ENCODE data around the gene NCKAP5L. TPM values are rescaled to one million over a fixed set of nuclear protein-coding genes. Genes with fewer than 3 reads are reported as not detected.
"Not testable (repeated sequence)": the region's sequence is repeated elsewhere in the genome, so short reads cannot be mapped to it uniquely, and the experiment has no call there.

NCKAP5L gene
- total and polyA plus RNA-seq, 3 experiments from 2014 or later = 4.3 to 5.5 (median 4.8) TPM

- H3K4me3 Mint-ChIP-seq = no peak overlapping the region
- no peak overlapping the region for H3K27ac ChIP-seq (ENCODE audit: low read depth, low read length)
- no peaks in the 10 kb centered on the region for H3K36me3 ChIP-seq (ENCODE audit: insufficient read depth, low read length)
- no peak overlapping the region for H3K4me3 ChIP-seq (ENCODE audit: low read length)
- ChIA-PET CTCF (interaction anchor here (0.7 kb wide), 1 partner anchor 49 kb away, joined by 3 read pairs; the partner anchor contains the start of gene TMBIM6), POLR2A (no interaction called here)
- peaks cover 2 to 4% (median 3%) of the 10 kb centered on the region in 3 donors for H3K36me3 Mint-ChIP-seq
- no peaks in the 10 kb centered on the region for H3K27me3 ChIP-seq (ENCODE audit: insufficient read depth, low read length, poor library complexity, severe bottlenecking)
- H3K4me1 ChIP-seq (ENCODE audit: insufficient read depth, low read length) = no peaks in the 10 kb centered on the region
- H3K9me3 ChIP-seq (ENCODE audit: low read length) = no peaks in the 10 kb centered on the region
- no peak for DNase-seq
- H3K4me1 Mint-ChIP-seq = no peaks in the 10 kb centered on the region
- H3K27me3 Mint-ChIP-seq = peaks cover 4 to 6% of the 10 kb centered on the region in 2 donors
- H3K9me3 Mint-ChIP-seq = peaks cover 0 to 6% (median 0%) of the 10 kb centered on the region in 5 donors
- H3K27ac Mint-ChIP-seq = peak overlapping the region in 1 of 8 donors; percentile 63
Observed at GRCh38 chr12:49789992-49790391, 38.2 kb downstream of the NCKAP5L start.

- Mint-ChIP-seq H3K36me3 (peaks cover 2 to 4% (median 3%) of the 10 kb centered on the region in 3 donors), H3K4me1 (no peaks in the 10 kb centered on the region), H3K4me3 (no peak overlapping the region), H3K9me3 (peaks cover 0 to 6% (median 0%) of the 10 kb centered on the region in 5 donors), H3K27me3 (peaks cover 13 to 16% of the 10 kb centered on the region in 2 donors), H3K27ac (peak overlapping the region in 1 of 8 donors; percentile 43)
- DNase-seq = no peak
- Histone ChIP-seq H3K4me1 (ENCODE audit: insufficient read depth, low read length) (no peaks in the 10 kb centered on the region), H3K27ac (ENCODE audit: low read depth, low read length) (no peak overlapping the region), H3K9me3 (ENCODE audit: low read length) (no peaks in the 10 kb centered on the region), H3K4me3 (ENCODE audit: low read length) (no peak overlapping the region), H3K36me3 (ENCODE audit: insufficient read depth, low read length) (no peaks in the 10 kb centered on the region), H3K27me3 (ENCODE audit: insufficient read depth, low read length, poor library complexity, severe bottlenecking) (no peaks in the 10 kb centered on the region)
- ChIA-PET CTCF (interaction anchor here (1.7 kb wide), 1 partner anchor 10 kb away, joined by 8 read pairs; no protein-coding TSS in a partner anchor), POLR2A (no interaction called here)
Observed at GRCh38 chr12:49787672-49788071, 40.5 kb downstream of the NCKAP5L start.

GRCh38 chr12:49784756-49785409 is 43.3 kb downstream of the NCKAP5L start:
- POLR2A ChIA-PET = no interaction called here
- H3K4me1 Mint-ChIP-seq = no peaks in the 10 kb centered on the region
- DNase-seq = peak in 1 of 5 donors; percentile 0
- Histone ChIP-seq H3K27me3 (ENCODE audit: insufficient read depth, low read length, poor library complexity, severe bottlenecking) (peaks cover 4% of the 10 kb centered on the region), H3K9me3 (ENCODE audit: low read length) (no peaks in the 10 kb centered on the region), H3K4me3 (ENCODE audit: low read length) (no peak overlapping the region), H3K36me3 (ENCODE audit: insufficient read depth, low read length) (no peaks in the 10 kb centered on the region), H3K27ac (ENCODE audit: low read depth, low read length) (no peak overlapping the region), H3K4me1 (ENCODE audit: insufficient read depth, low read length) (no peaks in the 10 kb centered on the region)
- peaks cover 0 to 4% (median 2%) of the 10 kb centered on the region in 3 donors for H3K36me3 Mint-ChIP-seq
- CTCF ChIA-PET = interaction anchor here (2.4 kb wide), 1 partner anchor 44 kb away, joined by 8 read pairs; the partner anchor contains the start of gene TMBIM6
- no peak overlapping the region for H3K4me3 Mint-ChIP-seq
- peaks cover 0 to 6% (median 0%) of the 10 kb centered on the region in 5 donors for H3K9me3 Mint-ChIP-seq
- no peak overlapping the region for H3K27ac Mint-ChIP-seq
- H3K27me3 Mint-ChIP-seq = peaks cover 27 to 31% of the 10 kb centered on the region in 2 donors

DNA sequence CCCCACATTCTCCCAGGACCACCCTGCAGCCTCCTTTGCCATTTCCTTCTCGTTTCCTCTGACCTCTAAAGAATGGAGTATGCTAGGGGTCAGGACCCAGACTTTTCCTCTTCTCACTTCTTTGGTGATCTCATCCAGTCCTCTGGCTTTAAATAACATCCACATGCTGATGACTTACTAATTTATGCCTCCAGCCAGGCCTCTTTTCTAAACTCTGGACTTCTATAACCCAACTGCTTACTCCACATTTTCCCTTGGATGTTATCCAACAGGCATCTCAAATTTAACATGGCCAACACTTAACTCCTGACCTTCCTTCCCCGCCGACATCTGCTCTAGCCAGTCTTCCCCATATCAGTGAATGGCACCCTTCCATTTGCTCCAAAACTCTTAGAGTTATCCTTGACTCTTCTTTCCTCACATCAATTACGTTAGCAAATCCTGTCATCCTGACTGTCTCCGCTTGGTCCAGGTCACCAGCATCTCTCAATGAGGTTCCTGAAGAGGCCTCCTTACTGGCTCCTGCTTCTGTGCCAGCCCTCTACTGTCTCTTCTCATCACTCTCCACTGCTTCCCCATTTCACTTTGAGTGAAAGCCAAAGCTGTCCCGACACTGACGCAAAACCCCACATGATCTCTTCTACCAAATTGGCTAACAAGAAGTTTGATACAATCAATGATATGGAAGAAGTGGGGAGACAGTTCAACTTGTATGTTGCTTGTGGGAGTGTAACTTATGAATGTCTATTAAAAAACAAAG is 44.1 kb downstream of the NCKAP5L start:
- H3K27me3 ChIP-seq (ENCODE audit: insufficient read depth, low read length, poor library complexity, severe bottlenecking) = peaks cover 4% of the 10 kb centered on the region
- H3K36me3 ChIP-seq (ENCODE audit: insufficient read depth, low read length) = no peaks in the 10 kb centered on the region
- CTCF ChIA-PET = interaction anchor here (2.4 kb wide), 1 partner anchor 43 kb away, joined by 8 read pairs; the partner anchor contains the start of gene TMBIM6
- Mint-ChIP-seq H3K4me1 (no peaks in the 10 kb centered on the region), H3K27me3 (peaks cover 35 to 39% of the 10 kb centered on the region in 2 donors), H3K9me3 (peaks cover 0 to 6% (median 0%) of the 10 kb centered on the region in 5 donors), H3K36me3 (peaks cover 0 to 4% (median 2%) of the 10 kb centered on the region in 3 donors), H3K4me3 (no peak overlapping the region), H3K27ac (peak overlapping the region in 1 of 8 donors; percentile 4)
- POLR2A ChIA-PET = no interaction called here
- no peak overlapping the region for H3K4me3 ChIP-seq (ENCODE audit: low read length)
- H3K9me3 ChIP-seq (ENCODE audit: low read length) = no peaks in the 10 kb centered on the region
- no peak for DNase-seq
- H3K27ac ChIP-seq (ENCODE audit: low read depth, low read length) = no peak overlapping the region
- no peaks in the 10 kb centered on the region for H3K4me1 ChIP-seq (ENCODE audit: insufficient read depth, low read length)

- H3K27me3 Mint-ChIP-seq = peaks cover 37 to 48% of the 10 kb centered on the region in 2 donors
- H3K9me3 Mint-ChIP-seq; H3K4me3 ChIP-seq (ENCODE audit: low read length); H3K27ac ChIP-seq (ENCODE audit: low read depth, low read length); H3K27ac Mint-ChIP-seq; DNase-seq; H3K36me3 Mint-ChIP-seq; H3K36me3 ChIP-seq (ENCODE audit: insufficient read depth, low read length); H3K27me3 ChIP-seq (ENCODE audit: insufficient read depth, low read length, poor library complexity, severe bottlenecking); H3K9me3 ChIP-seq (ENCODE audit: low read length); POLR2A ChIA-PET: not testable (repeated sequence)
- CTCF ChIA-PET = interaction anchor here (0.7 to 4.1 kb wide), 2 partner anchors 40 to 144 kb away, joined by 3 to 45 read pairs; partner anchors contain the start of gene TMBIM6
- H3K4me3 Mint-ChIP-seq = peak overlapping the region in 1 of 7 donors; percentile 71
- peaks cover 15% of the 10 kb centered on the region for H3K4me1 ChIP-seq (ENCODE audit: insufficient read depth, low read length)
- peaks cover 12 to 19% (median 13%) of the 10 kb centered on the region in 3 donors for H3K4me1 Mint-ChIP-seq
Observed at GRCh38 chr12:49780914-49781313, 47.3 kb downstream of the NCKAP5L start.

DNA sequence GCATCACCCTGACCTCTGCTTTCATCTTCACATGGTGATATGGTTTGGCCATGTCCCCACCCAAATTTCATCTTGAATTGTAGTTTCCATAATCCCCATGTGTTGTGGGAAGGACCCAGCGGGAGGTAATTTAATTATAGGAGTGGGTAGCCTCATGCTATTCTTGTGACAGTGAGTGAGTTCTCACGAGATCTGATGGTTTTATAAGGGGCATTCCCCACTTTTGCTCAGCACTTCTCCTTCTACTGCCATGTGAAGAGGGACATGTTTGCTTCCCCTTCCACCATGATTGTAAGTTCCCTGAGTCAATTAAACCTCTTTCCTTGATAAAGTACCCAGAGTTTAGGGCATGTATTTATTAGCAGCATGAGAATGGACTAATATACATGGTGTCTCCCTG is 48.6 kb downstream of the NCKAP5L start:
- Histone ChIP-seq H3K27ac (ENCODE audit: low read depth, low read length) (no peak overlapping the region), H3K27me3 (ENCODE audit: insufficient read depth, low read length, poor library complexity, severe bottlenecking) (peaks cover 4% of the 10 kb centered on the region), H3K4me1 (ENCODE audit: insufficient read depth, low read length) (peaks cover 15% of the 10 kb centered on the region), H3K9me3 (ENCODE audit: low read length) (no peaks in the 10 kb centered on the region), H3K4me3 (ENCODE audit: low read length) (no peak overlapping the region), H3K36me3 (ENCODE audit: insufficient read depth, low read length) (no peaks in the 10 kb centered on the region)
- Mint-ChIP-seq H3K4me3 (no peak overlapping the region), H3K9me3 (no peaks in the 10 kb centered on the region), H3K27me3 (peaks cover 34 to 44% of the 10 kb centered on the region in 2 donors), H3K27ac (no peak overlapping the region), H3K4me1 (peaks cover 12 to 19% (median 13%) of the 10 kb centered on the region in 3 donors), H3K36me3 (no peaks in the 10 kb centered on the region)
- CTCF ChIA-PET = interaction anchor here (3.1 to 4.1 kb wide), 2 partner anchors 17 to 39 kb away, joined by 13 to 45 read pairs; partner anchors contain the start of gene TMBIM6
- no peak for DNase-seq
- POLR2A ChIA-PET = no interaction called here

DNA sequence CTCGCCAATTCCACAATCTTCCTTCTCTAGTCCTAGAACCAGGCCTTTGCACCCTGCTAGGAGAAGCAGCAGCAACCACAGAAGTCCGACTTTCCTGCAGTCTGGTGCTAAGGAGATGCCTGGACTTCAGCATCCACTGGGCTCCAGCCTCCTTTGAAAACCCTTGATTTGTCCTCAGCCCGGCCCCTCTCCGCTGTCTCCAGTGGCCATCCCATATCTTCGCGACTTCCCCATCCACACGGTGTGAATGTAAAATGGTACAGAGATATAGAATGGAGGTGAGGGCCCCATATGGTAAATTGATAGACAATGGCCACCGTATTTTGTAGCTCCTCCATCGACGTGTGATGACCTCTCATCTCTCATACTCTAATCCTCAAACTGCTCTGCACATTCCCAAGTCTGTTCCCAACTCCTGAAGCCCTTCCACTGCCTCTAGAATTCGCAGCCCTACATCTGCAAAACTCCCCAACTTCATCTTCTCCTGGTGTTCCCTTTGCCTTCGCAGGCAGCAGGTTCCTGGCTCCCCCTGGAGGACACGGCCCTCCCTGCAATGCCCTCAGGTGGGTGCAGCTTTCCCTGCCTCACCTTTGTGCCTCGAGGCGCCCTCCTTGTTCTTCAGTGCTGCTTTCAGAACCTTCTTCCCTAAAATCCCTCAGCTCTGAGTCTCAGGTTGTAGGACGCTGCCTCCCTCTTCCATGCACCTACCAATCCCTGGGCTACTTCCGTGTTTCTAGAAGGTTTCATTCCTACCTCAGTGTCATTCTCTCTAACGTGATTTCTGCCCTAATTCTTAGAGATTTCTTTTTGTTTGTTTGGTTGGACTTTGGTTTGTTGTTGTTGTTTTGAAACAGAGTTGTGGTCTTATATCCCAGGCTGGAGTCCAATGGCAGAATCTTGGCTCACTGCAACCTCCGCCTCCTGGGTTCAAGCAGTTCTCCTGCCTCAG is 50.1 kb downstream of the NCKAP5L start:
- ChIA-PET POLR2A (interaction anchor here (2.0 kb wide), 1 partner anchor 37 kb away, joined by 19 read pairs; the partner anchor contains the start of gene TMBIM6), CTCF (interaction anchor here (0.6 to 4.1 kb wide), 31 partner anchors 9 to 188 kb away, joined by 3 to 45 read pairs (median 5); partner anchors contain the start of genes BCDIN3D, NCKAP5L and TMBIM6)
- H3K4me1 ChIP-seq (ENCODE audit: insufficient read depth, low read length) = peaks cover 15% of the 10 kb centered on the region
- H3K36me3 ChIP-seq (ENCODE audit: insufficient read depth, low read length) = no peaks in the 10 kb centered on the region
- Mint-ChIP-seq H3K9me3 (no peaks in the 10 kb centered on the region), H3K36me3 (no peaks in the 10 kb centered on the region), H3K27me3 (peaks cover 28 to 31% of the 10 kb centered on the region in 2 donors), H3K4me3 (no peak overlapping the region), H3K27ac (peak overlapping the region in 4 of 8 donors; percentile 10 to 50 (median 32)), H3K4me1 (peaks cover 12 to 19% (median 13%) of the 10 kb centered on the region in 3 donors)
- no peak overlapping the region for H3K27ac ChIP-seq (ENCODE audit: low read depth, low read length)
- H3K27me3 ChIP-seq (ENCODE audit: insufficient read depth, low read length, poor library complexity, severe bottlenecking) = peaks cover 4% of the 10 kb centered on the region
- DNase-seq = peak; percentile 58 to 82 (median 67)
- H3K9me3 ChIP-seq (ENCODE audit: low read length) = no peaks in the 10 kb centered on the region
- no peak overlapping the region for H3K4me3 ChIP-seq (ENCODE audit: low read length)
